ENCODE data around the gene ITPR1.

Gene ITPR1

GRCh38 chr3:4623421-4623999 lies 130.4 kb downstream of the ITPR1 start:
- TF ChIP-seq CTCF (conservative IDR thresholded peaks at IDR 0.05; ENCODE audit: low read depth): no peak
- no peak for DNase-seq (ENCODE audit: low spot score)
- ChIA-PET POLR2A (ENCODE audit: low non-redundant PET) (interaction anchor here (0.8 kb wide), 1 partner anchor 130 kb away, joined by 3 read pairs; the partner anchor contains the start of gene ITPR1), CTCF (no interaction called here)
- H3K27ac ChIP-seq: no peak overlapping the region

GRCh38 chr3:4627651-4628375 lies 134.7 kb downstream of the ITPR1 start:
- POLR2A ChIA-PET (ENCODE audit: low non-redundant PET): no interaction called here
- no peak for TF ChIP-seq CTCF (conservative IDR thresholded peaks at IDR 0.05; ENCODE audit: low read depth)
- CTCF ChIA-PET: no interaction called here
- DNase-seq (ENCODE audit: low spot score): no peak
- no peak overlapping the region for H3K27ac ChIP-seq

GRCh38 chr3:4629095-4630007 lies 136.2 kb downstream of the ITPR1 start:
- ChIA-PET CTCF (interaction anchor here (0.5 to 1.2 kb wide), 2 partner anchors 41 to 278 kb away, joined by 3 to 4 read pairs; no protein-coding TSS in a partner anchor), POLR2A (ENCODE audit: low non-redundant PET) (no interaction called here)
- TF ChIP-seq CTCF (conservative IDR thresholded peaks at IDR 0.05; ENCODE audit: low read depth): no peak
- DNase-seq (ENCODE audit: low spot score): no peak
- no peak overlapping the region for H3K27ac ChIP-seq

- H3K27ac ChIP-seq: no peak overlapping the region
- ChIA-PET CTCF (interaction anchor here (0.6 to 1.1 kb wide), 7 partner anchors 9 to 338 kb away, joined by 3 to 6 read pairs (median 3); no protein-coding TSS in a partner anchor), POLR2A (ENCODE audit: low non-redundant PET) (no interaction called here)
- peak; percentile 92 for TF ChIP-seq CTCF (conservative IDR thresholded peaks at IDR 0.05; ENCODE audit: low read depth)
- DNase-seq (ENCODE audit: low spot score): peak; percentile 43
Measured at GRCh38 chr3:4633078-4634004, 140.2 kb downstream of the ITPR1 start.

- DNase-seq (ENCODE audit: low spot score): no peak
- CTCF ChIA-PET: interaction anchor here (0.6 kb wide), 1 partner anchor 23 kb away, joined by 3 read pairs; no protein-coding TSS in a partner anchor
- POLR2A ChIA-PET (ENCODE audit: low non-redundant PET): no interaction called here
- no peak for TF ChIP-seq CTCF (conservative IDR thresholded peaks at IDR 0.05; ENCODE audit: low read depth)
- no peak overlapping the region for H3K27ac ChIP-seq
Measured at GRCh38 chr3:4634894-4635293, 141.7 kb downstream of the ITPR1 start.
